ENCODE measurements around the gene MRPL33. TPM values are rescaled to one million over a fixed set of nuclear protein-coding genes. Genes with fewer than 3 reads are reported as not detected.
"Not testable (repeated sequence)": the region's sequence is repeated elsewhere in the genome, so short reads cannot be mapped to it uniquely, and the experiment has no call there.

Gene MRPL33
- total RNA-seq, 4 donors from 2014 or later: 109 to 130 (median 116) TPM

- TF ChIP-seq CTCF (IDR thresholded peaks at IDR 0.05): no peak
- ATAC-seq (ENCODE audit: low FRiP score): no peak
These were observed 29.8 kb upstream of the MRPL33 start for GRCh38 chr2:27741673-27742072.

GRCh38 chr2:27742571-27742970 lies 28.9 kb upstream of the MRPL33 start:
- DNase-seq (ENCODE audit: low spot score): no peak
- no peak for TF ChIP-seq CTCF (IDR thresholded peaks at IDR 0.05)

More at GRCh38 chr2:27741673-27742072, 29.8 kb upstream of the MRPL33 start:
- no peak for DNase-seq (ENCODE audit: low spot score)

GRCh38 chr2:27745494-27745893 lies 26.0 kb upstream of the MRPL33 start:
- not testable (repeated sequence) for ATAC-seq (ENCODE audit: low FRiP score); DNase-seq (ENCODE audit: low spot score)

More at GRCh38 chr2:27742571-27742970, 28.9 kb upstream of the MRPL33 start:
- no peak for ATAC-seq (ENCODE audit: low FRiP score)

- ATAC-seq (ENCODE audit: low FRiP score) (no peak), DNase-seq (ENCODE audit: low spot score) (no peak)
- no peak for TF ChIP-seq CTCF (IDR thresholded peaks at IDR 0.05)
These were observed 25.2 kb upstream of the MRPL33 start for GRCh38 chr2:27746325-27746724.

- no peak for ATAC-seq (ENCODE audit: low FRiP score)
These were observed 23.6 kb upstream of the MRPL33 start for GRCh38 chr2:27747827-27748352.

GRCh38 chr2:27748803-27749554 lies 22.5 kb upstream of the MRPL33 start:
- not testable (repeated sequence) for ATAC-seq (ENCODE audit: low FRiP score); DNase-seq (ENCODE audit: low spot score)

More at GRCh38 chr2:27747827-27748352, 23.6 kb upstream of the MRPL33 start:
- no peak for TF ChIP-seq CTCF (IDR thresholded peaks at IDR 0.05)
- DNase-seq (ENCODE audit: low spot score): no peak

GRCh38 chr2:27751377-27751776 lies 20.1 kb upstream of the MRPL33 start:
- TF ChIP-seq CTCF (IDR thresholded peaks at IDR 0.05): no peak
- DNase-seq (ENCODE audit: low spot score) (no peak), ATAC-seq (ENCODE audit: low FRiP score) (no peak)

- DNase-seq (ENCODE audit: low spot score): no peak
- TF ChIP-seq CTCF (IDR thresholded peaks at IDR 0.05): no peak
- ATAC-seq (ENCODE audit: low FRiP score): peak; percentile 65
These were observed 18.8 kb upstream of the MRPL33 start for GRCh38 chr2:27752551-27753237.

All from omental fat pad (tissue), 4 donors.